ENCODE measurements around the gene CD274.
A peak's percentile ranks its signal among the peaks of the same experiment; 100 is the strongest.

CD274 gene

GRCh38 chr9:5500441-5501235 is 50.3 kb downstream of the CD274 start:
- DNase-seq = peak; percentile 37

GRCh38 chr9:5502553-5502952 is 52.2 kb downstream of the CD274 start:
- DNase-seq = no peak

GRCh38 chr9:5509573-5509972 is 59.2 kb downstream of the CD274 start:
- peak; percentile 66 for DNase-seq

GRCh38 chr9:5510360-5510931 is 60.1 kb downstream of the CD274 start, which contains the start of gene PDCD1LG2:
PDCD1LG2 (plus strand) TSS chr9:5510531; CDS start chr9:5522547, 12,016 bp downstream.
- DNase-seq = peak; percentile 93

GRCh38 chr9:5510989-5511388 is 60.6 kb downstream of the CD274 start:
- DNase-seq = no peak

GRCh38 chr9:5511476-5511875 is 61.1 kb downstream of the CD274 start:
- no peak for DNase-seq

- DNase-seq = no peak
Measured at GRCh38 chr9:5511935-5512580, 61.7 kb downstream of the CD274 start.

GRCh38 chr9:5512658-5513452 is 62.5 kb downstream of the CD274 start:
- DNase-seq = no peak

- peak; percentile 46 for DNase-seq
Measured at GRCh38 chr9:5513966-5514616, 63.7 kb downstream of the CD274 start.

- no peak for DNase-seq
Measured at GRCh38 chr9:5514617-5515260, 64.4 kb downstream of the CD274 start.

GRCh38 chr9:5515261-5515650 is 64.9 kb downstream of the CD274 start:
- no peak for DNase-seq

- no peak for DNase-seq
Measured at GRCh38 chr9:5516453-5517220, 66.3 kb downstream of the CD274 start.

- peak; percentile 47 for DNase-seq
Measured at GRCh38 chr9:5518171-5518936, 68.0 kb downstream of the CD274 start.

- no peak for DNase-seq
Measured at GRCh38 chr9:5518937-5519319, 68.6 kb downstream of the CD274 start.

Measured in suppressor macrophage treated with lipopolysaccharide for 4 hours (primary cell).